GM12878 (cell line): Measurements from ENCODE around the gene ARHGEF16.

ENCODE experiments used
- FOXM1 ChIP-seq: IDR thresholded peaks from 2 replicates; pipeline ENCODE4 v1.6.1; 2012; ENCODE audit warnings: low read depth, mild to moderate bottlenecking, inconsistent platforms, low read length, moderate library complexity
- POLR2AphosphoS5 ChIP-seq: IDR thresholded peaks from 2 replicates; pipeline ENCODE4 v1.6.1; 2011; ENCODE audit warnings: mild to moderate bottlenecking, low read length, inconsistent platforms
- STAT3 ChIP-seq: IDR thresholded peaks from 2 replicates; pipeline ENCODE4 v1.6.1; 2011; ENCODE audit warnings: low read depth, low read length, improper control_type of control experiment
- ZNF207 ChIP-seq: fragments of 450-650 bp; IDR thresholded peaks from 2 replicates; pipeline ENCODE4 v1.6.1; 2014; ENCODE audit warnings: antibody characterized with exemption, mild to moderate bottlenecking, borderline replicate concordance
- ZNF384 ChIP-seq: IDR thresholded peaks from 2 replicates; pipeline ENCODE4 v1.6.1; 2012; ENCODE audit warnings: low read depth, mild to moderate bottlenecking, low read length, improper control_type of control experiment, borderline replicate concordance
- ZZZ3 ChIP-seq: IDR thresholded peaks from 2 replicates; pipeline ENCODE4 v1.6.1; 2011; ENCODE audit warnings: low read depth; ENCODE audit not compliant: control insufficient read depth, insufficient read length
- TF ChIP-seq, protein P1 (sequence below): IDR thresholded peaks from 2 replicates; pipeline ENCODE4 v1.6.1; 2012; ENCODE audit warnings: mild to moderate bottlenecking, low read depth, low read length

- TF ChIP-seq FOXM1 (no peak), ZNF384 (no peak), POLR2AphosphoS5 (no peak), STAT3 (no peak), ZNF207 (no peak), ZZZ3 (no peak)
- TF ChIP-seq, protein P1, sequence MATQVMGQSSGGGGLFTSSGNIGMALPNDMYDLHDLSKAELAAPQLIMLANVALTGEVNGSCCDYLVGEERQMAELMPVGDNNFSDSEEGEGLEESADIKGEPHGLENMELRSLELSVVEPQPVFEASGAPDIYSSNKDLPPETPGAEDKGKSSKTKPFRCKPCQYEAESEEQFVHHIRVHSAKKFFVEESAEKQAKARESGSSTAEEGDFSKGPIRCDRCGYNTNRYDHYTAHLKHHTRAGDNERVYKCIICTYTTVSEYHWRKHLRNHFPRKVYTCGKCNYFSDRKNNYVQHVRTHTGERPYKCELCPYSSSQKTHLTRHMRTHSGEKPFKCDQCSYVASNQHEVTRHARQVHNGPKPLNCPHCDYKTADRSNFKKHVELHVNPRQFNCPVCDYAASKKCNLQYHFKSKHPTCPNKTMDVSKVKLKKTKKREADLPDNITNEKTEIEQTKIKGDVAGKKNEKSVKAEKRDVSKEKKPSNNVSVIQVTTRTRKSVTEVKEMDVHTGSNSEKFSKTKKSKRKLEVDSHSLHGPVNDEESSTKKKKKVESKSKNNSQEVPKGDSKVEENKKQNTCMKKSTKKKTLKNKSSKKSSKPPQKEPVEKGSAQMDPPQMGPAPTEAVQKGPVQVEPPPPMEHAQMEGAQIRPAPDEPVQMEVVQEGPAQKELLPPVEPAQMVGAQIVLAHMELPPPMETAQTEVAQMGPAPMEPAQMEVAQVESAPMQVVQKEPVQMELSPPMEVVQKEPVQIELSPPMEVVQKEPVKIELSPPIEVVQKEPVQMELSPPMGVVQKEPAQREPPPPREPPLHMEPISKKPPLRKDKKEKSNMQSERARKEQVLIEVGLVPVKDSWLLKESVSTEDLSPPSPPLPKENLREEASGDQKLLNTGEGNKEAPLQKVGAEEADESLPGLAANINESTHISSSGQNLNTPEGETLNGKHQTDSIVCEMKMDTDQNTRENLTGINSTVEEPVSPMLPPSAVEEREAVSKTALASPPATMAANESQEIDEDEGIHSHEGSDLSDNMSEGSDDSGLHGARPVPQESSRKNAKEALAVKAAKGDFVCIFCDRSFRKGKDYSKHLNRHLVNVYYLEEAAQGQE = no peak
These were observed 23.6 kb upstream of the ARHGEF16 start for GRCh38 chr1:3430820-3431219.
